Stimulated activated naive B cell treated with anti-CD40 and anti-IgM and Interleukin-4, amounts not matched to agents 10 μg/mL and 1 μg/mL and 100 μg/mL, for 72 hours (primary cell): Measurements from ENCODE around the gene KCNA3.
"Not testable (repeated sequence)": the region's sequence is repeated elsewhere in the genome, so short reads cannot be mapped to it uniquely, and the experiment has no call there.

ENCODE experiments used
- ATAC-seq, 2 donors: fragments of 150-1000 bp; cut with Tn5 transposase; replicated peaks; 2 replicates each; pipeline ENCODE4 v1.10.0; 2021; ENCODE audit warnings: moderate library complexity in 1 of 2
- DNase-seq: peaks from one replicate; pipeline ENCODE4 v3.0.0; 2021
- H3K27ac Mint-ChIP-seq: one replicate; pipeline ENCODE4 v1.8.0; 2022; ENCODE audit warnings: mild to moderate bottlenecking, mixed read lengths
- H3K27me3 Mint-ChIP-seq, 2 donors: one replicate each; pipeline ENCODE4 v1.8.0; 2022; ENCODE audit warnings: mixed read lengths in 2 of 2
- H3K36me3 Mint-ChIP-seq, 2 donors: one replicate each; pipeline ENCODE4 v1.8.0; 2022; ENCODE audit warnings: mixed read lengths in 2 of 2, mild to moderate bottlenecking in 1 of 2
- H3K4me1 Mint-ChIP-seq, 2 donors: one replicate each; pipeline ENCODE4 v1.8.0; 2022; ENCODE audit warnings: mixed read lengths in 2 of 2, mild to moderate bottlenecking in 1 of 2
- H3K4me3 Mint-ChIP-seq, 2 donors: one replicate each; pipeline ENCODE4 v1.8.0; 2022; ENCODE audit warnings: mild to moderate bottlenecking in 2 of 2, mixed read lengths in 2 of 2, moderate library complexity in 1 of 2
- H3K9me3 Mint-ChIP-seq, 2 donors: one replicate each; pipeline ENCODE4 v1.8.0; 2022; ENCODE audit warnings: mixed read lengths in 2 of 2, mild to moderate bottlenecking in 1 of 2

The KCNA3 gene

DNA sequence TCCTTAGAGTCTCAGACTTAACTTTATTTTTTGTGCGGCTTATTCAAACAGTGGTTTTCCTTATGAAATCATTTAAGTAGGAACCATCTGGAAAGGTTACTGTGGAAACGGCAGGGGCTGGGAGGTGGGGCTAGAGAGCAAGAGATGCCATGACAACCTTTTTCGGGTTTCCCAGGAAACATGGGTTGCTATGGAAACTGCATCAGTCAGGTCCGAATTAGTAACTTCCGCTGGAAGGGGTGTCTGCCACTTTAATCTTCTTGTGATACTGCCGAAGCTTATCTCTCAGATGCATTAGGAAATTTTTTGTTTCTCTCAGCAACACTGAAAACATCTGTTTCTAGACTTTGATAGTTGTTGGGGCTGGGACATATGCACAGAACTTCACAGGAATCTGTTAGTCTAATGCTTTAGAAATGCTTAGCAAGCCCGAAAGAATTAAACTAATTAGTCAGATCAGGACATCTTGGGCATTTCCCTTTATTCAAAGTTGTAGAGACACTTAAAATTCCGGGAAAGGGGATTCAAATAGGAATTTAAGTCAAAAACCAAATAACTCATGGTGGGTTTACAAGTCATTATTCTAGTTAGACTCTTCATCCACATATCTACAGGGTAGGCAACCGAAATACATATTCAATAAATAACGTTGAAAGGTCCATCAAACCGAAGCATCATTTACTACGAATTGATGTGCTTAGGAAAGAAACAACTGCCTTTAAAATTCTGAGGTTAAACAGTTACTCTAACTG, 2.6 kb downstream of the KCNA3 start:
- H3K27ac Mint-ChIP-seq = peak overlapping the region; percentile 92
- H3K9me3 Mint-ChIP-seq = no peaks in the 10 kb centered on the region
- peak overlapping the region; percentile 84 to 88 for H3K4me3 Mint-ChIP-seq
- H3K36me3 Mint-ChIP-seq = no peaks in the 10 kb centered on the region
- ATAC-seq = peak; percentile 45 to 50
- H3K27me3 Mint-ChIP-seq = no peaks in the 10 kb centered on the region
- peaks cover 27 to 41% of the 10 kb centered on the region in 2 donors for H3K4me1 Mint-ChIP-seq
- peak; percentile 37 for DNase-seq

DNA sequence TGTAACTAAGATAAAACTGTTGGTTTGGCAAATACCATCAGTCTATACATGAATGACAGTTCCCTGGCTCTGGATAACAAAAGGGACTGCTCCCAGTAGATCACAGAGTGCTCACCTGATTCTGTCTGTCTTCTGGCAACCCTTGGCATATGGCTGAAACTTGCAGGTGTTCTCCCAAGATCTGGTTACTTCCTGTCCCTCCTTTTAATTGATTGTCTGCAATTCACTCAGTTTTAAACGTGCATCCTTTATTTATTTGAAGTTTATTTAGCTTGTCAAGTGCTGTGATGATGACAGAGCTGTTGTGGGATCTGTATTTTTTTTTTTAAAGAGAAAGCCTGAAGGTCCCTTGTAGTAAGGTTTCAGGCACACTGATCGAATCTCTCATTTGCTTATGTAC, 3.4 kb downstream of the KCNA3 start:
- Mint-ChIP-seq H3K27ac (peak overlapping the region; percentile 92), H3K4me3 (peak overlapping the region; percentile 13 to 88), H3K9me3 (no peaks in the 10 kb centered on the region), H3K4me1 (peaks cover 27 to 41% of the 10 kb centered on the region in 2 donors), H3K27me3 (no peaks in the 10 kb centered on the region), H3K36me3 (no peaks in the 10 kb centered on the region)
- no peak for ATAC-seq
- no peak for DNase-seq

DNA sequence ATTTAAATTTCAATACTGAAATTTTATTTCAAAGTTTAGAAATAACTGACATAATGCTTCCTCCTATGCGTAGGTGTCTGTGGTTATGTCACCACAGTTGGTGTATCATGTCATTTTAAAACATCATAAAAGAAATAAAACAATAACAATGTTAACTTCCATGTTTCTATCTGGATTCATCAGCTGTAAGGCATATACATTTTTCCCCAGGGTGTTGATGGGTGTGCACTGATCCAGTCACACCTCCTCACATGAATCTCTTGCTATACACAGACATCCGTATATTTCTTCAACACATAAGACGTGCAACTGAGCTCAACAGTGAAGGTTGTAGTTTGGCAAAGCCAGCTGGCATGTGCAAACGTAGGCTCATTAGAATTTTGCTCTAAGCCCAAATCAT, 6.2 kb downstream of the KCNA3 start:
- peaks cover 21 to 25% of the 10 kb centered on the region in 2 donors for H3K4me1 Mint-ChIP-seq
- no peak overlapping the region for H3K27ac Mint-ChIP-seq

DNA sequence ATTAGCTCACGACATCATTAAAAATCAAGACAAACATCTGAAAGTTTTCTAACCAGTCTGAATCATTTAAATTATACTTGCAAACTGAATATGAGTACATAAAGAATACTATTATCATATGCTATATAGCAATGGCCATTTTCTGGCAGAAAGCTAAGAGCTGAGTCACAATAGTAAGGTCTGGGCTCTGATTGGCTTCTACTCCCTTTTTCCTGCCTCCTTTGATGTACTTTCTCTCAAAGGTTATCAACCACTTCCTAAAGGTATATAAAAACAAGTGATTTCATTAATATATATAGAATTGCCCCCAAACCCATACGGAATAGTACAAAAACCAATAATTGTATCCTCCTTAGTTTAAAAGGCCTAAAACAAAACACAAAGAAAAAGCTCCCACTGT, 7.0 kb downstream of the KCNA3 start:
- DNase-seq (no peak), ATAC-seq (no peak)
- H3K27ac Mint-ChIP-seq = no peak overlapping the region
- no peaks in the 10 kb centered on the region for H3K36me3 Mint-ChIP-seq
- H3K4me1 Mint-ChIP-seq = peaks cover 13 to 17% of the 10 kb centered on the region in 2 donors
- no peak overlapping the region for H3K4me3 Mint-ChIP-seq
- no peaks in the 10 kb centered on the region for H3K27me3 Mint-ChIP-seq
- no peaks in the 10 kb centered on the region for H3K9me3 Mint-ChIP-seq

More for the DNA sequence above, 6.2 kb downstream of the KCNA3 start:
- Mint-ChIP-seq H3K36me3 (no peaks in the 10 kb centered on the region), H3K9me3 (no peaks in the 10 kb centered on the region), H3K4me3 (no peak overlapping the region), H3K27me3 (no peaks in the 10 kb centered on the region)
- no peak for DNase-seq
- ATAC-seq = no peak

DNA sequence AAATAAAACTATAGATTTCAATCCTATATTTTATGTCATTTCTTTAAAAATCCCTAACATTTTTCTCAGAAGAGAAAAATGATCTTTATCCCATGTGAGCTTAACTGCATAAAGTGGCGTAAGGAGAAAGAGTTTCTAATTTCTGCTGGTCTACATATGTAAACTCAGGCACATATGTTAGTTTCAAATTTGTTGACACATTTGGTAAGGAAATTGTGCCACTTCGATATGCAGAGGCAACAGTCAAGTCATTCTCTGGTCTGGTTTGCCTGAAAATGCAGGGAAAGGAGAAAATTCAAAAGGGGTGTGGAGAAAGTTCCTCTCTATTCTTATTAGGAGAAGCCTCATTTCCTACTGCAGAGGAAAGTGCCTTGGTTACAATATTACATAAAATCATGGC, 11.5 kb downstream of the KCNA3 start:
- DNase-seq = no peak
- Mint-ChIP-seq H3K36me3 (peaks cover 5 to 7% of the 10 kb centered on the region in 2 donors), H3K27me3 (no peaks in the 10 kb centered on the region), H3K4me1 (peaks cover 0 to 2% of the 10 kb centered on the region in 2 donors), H3K4me3 (no peak overlapping the region), H3K9me3 (no peaks in the 10 kb centered on the region), H3K27ac (no peak overlapping the region)
- no peak for ATAC-seq

DNA sequence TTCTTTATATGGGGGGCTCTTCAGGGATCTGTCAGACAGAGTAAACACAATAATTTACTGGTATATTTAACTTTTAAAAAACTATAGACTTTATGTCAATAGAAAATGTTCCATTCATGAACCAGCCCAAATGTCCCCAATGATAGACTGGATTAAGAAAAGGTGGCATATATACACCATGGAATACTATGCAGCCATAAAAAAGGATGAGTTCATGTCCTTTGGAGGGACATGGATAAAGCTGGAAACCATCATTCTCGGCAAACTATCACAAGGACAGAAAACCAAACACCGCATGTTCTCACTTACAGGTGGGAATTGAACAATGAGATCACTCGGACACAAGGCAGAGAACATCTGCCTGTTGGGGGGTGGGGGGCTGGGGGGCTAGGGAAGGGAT, 15.2 kb downstream of the KCNA3 start:
- not testable (repeated sequence) for H3K27ac Mint-ChIP-seq, H3K4me1 Mint-ChIP-seq, H3K36me3 Mint-ChIP-seq

DNA sequence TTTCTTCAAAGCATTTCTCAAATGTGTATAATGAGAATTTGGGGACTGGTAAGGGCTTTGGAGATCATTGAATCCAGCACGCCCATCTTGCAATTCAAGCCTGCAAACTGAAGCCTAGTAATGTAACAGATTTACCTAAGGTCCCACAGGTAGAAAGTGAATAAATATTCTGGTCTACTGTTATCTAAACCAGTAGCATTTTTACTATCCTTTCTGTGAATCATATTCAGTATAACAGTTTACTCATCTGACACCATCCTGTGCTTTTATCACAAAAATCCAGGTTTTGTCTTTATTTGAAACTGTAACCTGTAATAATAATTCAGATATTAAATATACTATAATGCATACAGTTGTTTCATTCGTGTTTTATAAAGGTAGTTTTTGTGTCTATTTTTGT, 17.4 kb downstream of the KCNA3 start:
- no peak overlapping the region for H3K27ac Mint-ChIP-seq
- H3K4me3 Mint-ChIP-seq = no peak overlapping the region
- no peaks in the 10 kb centered on the region for H3K9me3 Mint-ChIP-seq
- no peaks in the 10 kb centered on the region for H3K27me3 Mint-ChIP-seq
- H3K4me1 Mint-ChIP-seq = no peaks in the 10 kb centered on the region
- no peak for ATAC-seq
- H3K36me3 Mint-ChIP-seq = peaks cover 5 to 7% of the 10 kb centered on the region in 2 donors
- no peak for DNase-seq

More for the DNA sequence above, 15.2 kb downstream of the KCNA3 start:
- H3K4me3 Mint-ChIP-seq, DNase-seq, H3K27me3 Mint-ChIP-seq, H3K9me3 Mint-ChIP-seq, ATAC-seq: not testable (repeated sequence)

DNA sequence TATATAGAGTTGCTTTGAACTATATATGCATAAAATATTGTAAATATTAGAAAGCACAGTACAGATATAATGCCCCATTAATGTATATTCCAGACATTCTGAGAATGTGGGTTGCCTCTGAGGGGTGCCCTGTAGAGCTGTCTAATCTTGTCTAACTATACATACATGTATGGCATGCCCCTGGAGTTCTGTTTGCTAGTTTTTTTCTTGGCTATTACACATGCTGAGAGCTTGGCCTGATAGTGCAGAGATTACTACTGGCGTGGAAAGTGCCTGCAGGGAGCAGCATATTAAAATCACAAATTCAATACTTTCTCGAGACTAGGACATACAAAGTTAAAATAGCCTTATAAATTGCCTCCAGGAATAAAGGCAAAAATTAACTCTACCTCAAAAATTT, 24.1 kb downstream of the KCNA3 start:
- no peak overlapping the region for H3K27ac Mint-ChIP-seq
- DNase-seq = no peak
- H3K4me1 Mint-ChIP-seq = peaks cover 2 to 6% of the 10 kb centered on the region in 2 donors
- no peak for ATAC-seq
- no peaks in the 10 kb centered on the region for H3K9me3 Mint-ChIP-seq
- no peaks in the 10 kb centered on the region for H3K36me3 Mint-ChIP-seq
- no peaks in the 10 kb centered on the region for H3K27me3 Mint-ChIP-seq
- no peak overlapping the region for H3K4me3 Mint-ChIP-seq

DNA sequence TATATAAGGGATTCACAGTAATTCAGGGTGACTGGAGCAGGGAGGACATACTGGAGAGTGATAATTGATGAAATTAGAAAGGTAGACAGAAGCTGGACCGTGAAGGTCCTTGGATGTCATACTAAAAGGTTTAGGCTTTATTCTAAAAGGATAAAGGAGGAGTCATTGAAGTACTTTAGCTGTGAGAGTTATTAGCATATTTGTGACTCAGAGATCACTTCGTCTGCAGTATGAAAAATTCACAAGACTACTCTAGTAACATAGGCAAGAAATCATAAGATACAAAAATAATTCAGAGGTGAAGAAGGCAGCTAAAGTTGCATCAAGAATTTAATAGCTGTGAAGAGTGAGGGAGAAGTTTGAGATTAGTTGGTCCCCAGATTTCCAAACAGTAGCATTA, 26.3 kb downstream of the KCNA3 start:
- no peak overlapping the region for H3K27ac Mint-ChIP-seq
- DNase-seq = no peak
- H3K9me3 Mint-ChIP-seq = no peaks in the 10 kb centered on the region
- no peak for ATAC-seq
- peaks cover 7 to 15% of the 10 kb centered on the region in 2 donors for H3K4me1 Mint-ChIP-seq
- no peaks in the 10 kb centered on the region for H3K27me3 Mint-ChIP-seq
- H3K4me3 Mint-ChIP-seq = no peak overlapping the region
- H3K36me3 Mint-ChIP-seq = no peaks in the 10 kb centered on the region

DNA sequence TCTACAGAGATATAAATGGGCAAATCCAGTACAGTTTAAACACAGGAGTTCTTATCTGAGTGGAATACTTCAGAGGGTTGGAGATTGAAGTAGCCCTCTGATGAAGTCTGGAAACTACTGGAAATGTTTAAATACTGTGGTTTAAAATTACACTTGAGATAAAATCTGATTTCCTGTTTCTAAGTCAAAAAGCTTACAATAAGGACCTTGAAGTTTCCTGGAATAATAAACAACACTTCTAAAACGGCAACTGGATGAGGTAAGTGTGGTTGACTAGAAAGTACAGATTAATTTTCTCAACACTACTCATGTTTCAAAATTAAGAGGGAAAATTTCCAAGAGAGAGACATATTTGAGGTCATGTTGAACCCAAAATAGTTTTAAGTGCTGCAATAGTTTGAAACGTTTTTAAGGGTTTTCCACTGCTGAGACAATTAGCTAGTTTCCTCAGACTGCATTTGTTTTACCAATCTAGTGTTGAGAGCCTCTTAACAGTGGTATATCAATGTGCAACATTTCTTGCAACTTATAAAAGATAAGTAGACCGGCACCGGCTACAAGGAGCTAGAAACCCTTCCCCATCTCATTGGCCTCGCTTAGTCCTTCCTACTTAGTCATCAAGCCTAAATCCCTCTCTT, 27.4 kb downstream of the KCNA3 start:
- no peak overlapping the region for H3K27ac Mint-ChIP-seq
- H3K27me3 Mint-ChIP-seq = no peaks in the 10 kb centered on the region
- no peaks in the 10 kb centered on the region for H3K9me3 Mint-ChIP-seq
- ATAC-seq (peak in 1 of 2 donors; percentile 11), DNase-seq (no peak)
- H3K4me1 Mint-ChIP-seq = peaks cover 9 to 15% of the 10 kb centered on the region in 2 donors
- H3K36me3 Mint-ChIP-seq = no peaks in the 10 kb centered on the region
- H3K4me3 Mint-ChIP-seq = no peak overlapping the region

DNA sequence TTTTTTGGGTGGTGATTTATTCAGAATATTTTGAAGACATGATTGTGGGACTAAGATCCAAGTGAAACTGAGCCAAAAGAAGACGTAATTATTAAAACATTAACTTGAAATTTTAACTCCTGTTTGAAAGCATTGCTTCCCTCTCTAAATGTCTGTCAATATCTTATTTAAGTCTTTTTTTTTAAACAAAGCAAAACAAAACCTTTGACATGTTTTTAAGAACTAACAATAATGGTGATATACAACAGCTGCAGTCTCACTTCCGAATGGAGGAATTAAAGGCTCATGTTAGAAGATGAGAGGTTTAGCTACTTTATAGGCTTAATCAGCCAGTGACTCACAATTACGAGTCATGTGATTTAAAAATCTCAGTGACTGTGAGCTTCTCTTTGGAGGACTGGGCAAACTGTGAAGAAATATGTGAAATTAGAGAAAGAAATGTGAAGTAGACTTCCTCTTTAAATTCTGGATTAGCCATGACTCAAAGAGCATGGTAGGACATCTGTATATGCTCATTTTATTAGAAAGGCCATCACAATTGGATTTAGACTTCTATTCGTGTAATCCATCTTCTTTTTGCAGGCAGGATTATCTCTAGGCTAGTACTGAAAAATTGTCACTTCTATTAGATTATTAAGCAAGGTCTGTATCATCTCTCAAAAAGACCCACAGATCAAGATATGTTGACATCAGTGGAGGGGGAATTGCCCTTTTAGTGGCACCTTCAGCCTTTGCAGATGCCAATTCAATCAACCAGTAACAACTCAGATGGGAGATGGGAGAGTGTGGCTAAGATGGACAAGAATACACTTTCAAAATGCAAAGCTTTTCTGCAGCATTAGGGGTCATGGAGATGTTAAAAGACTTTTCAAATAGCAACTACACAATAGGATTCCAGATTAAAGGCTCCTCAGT, 28.7 kb downstream of the KCNA3 start:
- H3K4me3 Mint-ChIP-seq = no peak overlapping the region
- peaks cover 0 to 4% of the 10 kb centered on the region in 2 donors for H3K9me3 Mint-ChIP-seq
- H3K27me3 Mint-ChIP-seq = no peaks in the 10 kb centered on the region
- DNase-seq = no peak
- H3K27ac Mint-ChIP-seq = no peak overlapping the region
- H3K36me3 Mint-ChIP-seq = no peaks in the 10 kb centered on the region
- ATAC-seq = no peak
- peaks cover 17 to 26% of the 10 kb centered on the region in 2 donors for H3K4me1 Mint-ChIP-seq

DNA sequence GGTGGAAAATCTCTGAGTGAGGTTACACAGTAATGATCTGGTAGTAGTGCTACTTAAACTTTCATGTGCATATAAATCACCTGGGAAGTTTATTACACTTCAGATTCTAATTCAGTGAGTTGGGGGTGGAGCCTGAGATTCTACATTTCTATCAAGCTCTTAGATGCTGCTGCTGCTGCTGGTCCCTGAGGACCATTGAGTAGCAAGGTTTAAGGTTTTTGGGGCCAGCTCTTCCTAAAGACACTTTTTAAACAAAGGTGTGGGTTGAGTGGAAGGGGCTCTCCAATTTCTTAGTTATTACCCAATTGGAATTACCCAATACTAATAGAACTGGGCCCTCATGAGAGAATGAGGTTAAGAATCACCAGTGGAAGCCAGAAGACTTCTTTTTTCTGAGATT, 29.5 kb downstream of the KCNA3 start:
- Mint-ChIP-seq H3K27me3 (peaks cover 0 to 3% of the 10 kb centered on the region in 2 donors), H3K36me3 (no peaks in the 10 kb centered on the region), H3K27ac (no peak overlapping the region), H3K4me3 (no peak overlapping the region), H3K9me3 (peaks cover 0 to 4% of the 10 kb centered on the region in 2 donors), H3K4me1 (peaks cover 20 to 29% of the 10 kb centered on the region in 2 donors)
- DNase-seq (no peak), ATAC-seq (peak in 1 of 2 donors; percentile 46)

DNA sequence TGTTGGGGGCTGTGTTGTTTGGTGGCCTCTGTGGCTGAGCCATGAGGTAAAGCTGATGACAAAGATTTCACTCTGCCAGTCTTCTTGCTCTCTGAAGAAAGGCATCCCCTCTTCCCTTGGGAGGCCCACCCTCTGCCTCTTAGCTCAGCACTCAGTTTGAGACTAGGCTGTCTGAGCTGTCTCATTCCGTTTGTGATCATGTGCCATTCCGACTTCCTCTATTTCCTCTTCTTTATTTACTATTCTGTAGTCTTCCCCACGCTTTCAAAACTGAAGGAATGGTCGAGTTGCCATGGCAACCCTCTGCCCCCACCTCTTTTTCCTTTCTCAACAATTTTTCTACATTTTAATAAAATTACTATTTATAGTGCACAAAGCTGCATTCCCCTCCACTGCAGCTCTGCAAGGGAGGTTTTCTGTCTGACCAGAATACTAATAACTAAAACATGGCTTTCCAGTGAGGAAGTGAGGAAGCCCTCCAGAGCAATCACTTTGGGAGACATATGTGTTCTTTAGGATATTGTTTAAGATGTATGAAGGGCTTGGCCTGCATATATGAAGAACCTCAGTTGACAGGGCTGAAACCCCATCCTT, 30.8 kb downstream of the KCNA3 start:
- Mint-ChIP-seq H3K9me3 (peaks cover 0 to 4% of the 10 kb centered on the region in 2 donors), H3K27ac (no peak overlapping the region), H3K36me3 (no peaks in the 10 kb centered on the region), H3K27me3 (peaks cover 0 to 6% of the 10 kb centered on the region in 2 donors), H3K4me1 (peaks cover 27 to 30% of the 10 kb centered on the region in 2 donors), H3K4me3 (no peak overlapping the region)
- peak; percentile 84 to 85 for ATAC-seq
- DNase-seq = no peak
